ENCODE data around the gene GPC6.
"Not testable (repeated sequence)": the region's sequence is repeated elsewhere in the genome, so short reads cannot be mapped to it uniquely, and the experiment has no call there.

Gene GPC6

DNA sequence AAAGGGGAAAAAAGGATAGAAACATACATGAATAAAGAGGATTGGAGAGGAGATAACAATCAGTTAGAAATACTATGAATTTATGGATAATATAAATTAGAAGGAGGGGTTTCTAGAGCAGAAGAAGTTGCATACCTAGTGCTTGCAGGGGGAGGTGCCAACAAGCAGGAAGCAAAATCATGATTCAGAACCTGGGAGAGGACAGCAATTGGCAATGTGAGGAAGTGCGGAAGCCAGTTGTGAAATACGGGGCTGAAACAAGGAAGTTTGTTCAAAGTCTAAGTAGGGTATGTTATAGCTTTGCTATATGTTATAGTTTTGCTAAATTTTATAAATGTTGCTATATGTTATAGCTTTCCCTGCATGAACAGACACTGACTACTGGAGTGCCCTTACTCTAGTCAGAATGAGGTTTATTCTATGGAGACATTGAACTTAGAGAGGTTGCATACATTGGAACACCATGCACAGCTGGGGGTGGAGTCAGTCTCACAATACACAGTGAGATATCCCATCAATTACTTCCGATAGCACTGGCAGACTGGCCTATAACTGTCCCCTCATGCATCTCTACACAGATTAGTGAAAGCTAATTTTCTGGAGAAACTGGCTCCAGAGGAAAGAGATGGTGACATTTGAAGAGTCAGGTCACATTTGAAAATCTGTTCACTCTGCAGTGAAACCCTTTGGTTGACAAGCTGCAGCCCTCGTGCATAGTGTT is 92.1 kb downstream of the GPC6 start:
- DNase-seq (ENCODE audit: low read depth in 2 of 3, low spot score in 2 of 3): no peak

DNA sequence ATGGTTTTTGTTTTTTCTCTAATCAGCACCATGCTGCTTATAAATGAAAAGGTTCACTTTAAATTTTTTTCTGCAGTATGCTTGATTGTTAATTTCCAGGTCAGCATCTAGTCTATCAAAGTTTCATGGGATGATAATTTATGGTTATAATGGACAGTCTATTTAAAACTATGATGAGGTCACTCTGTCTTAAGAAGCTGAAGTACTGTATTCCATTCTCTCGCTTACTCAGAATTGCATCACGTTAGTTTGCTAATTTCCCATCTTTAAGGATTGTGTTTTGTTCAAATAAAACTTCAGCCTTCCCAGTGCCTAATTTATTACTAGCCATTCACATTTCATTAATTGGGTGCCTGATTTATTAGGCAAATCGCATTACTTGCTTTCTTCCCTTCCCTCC is 94.3 kb downstream of the GPC6 start:
- DNase-seq (ENCODE audit: low read depth in 2 of 3, low spot score in 2 of 3): no peak

DNA sequence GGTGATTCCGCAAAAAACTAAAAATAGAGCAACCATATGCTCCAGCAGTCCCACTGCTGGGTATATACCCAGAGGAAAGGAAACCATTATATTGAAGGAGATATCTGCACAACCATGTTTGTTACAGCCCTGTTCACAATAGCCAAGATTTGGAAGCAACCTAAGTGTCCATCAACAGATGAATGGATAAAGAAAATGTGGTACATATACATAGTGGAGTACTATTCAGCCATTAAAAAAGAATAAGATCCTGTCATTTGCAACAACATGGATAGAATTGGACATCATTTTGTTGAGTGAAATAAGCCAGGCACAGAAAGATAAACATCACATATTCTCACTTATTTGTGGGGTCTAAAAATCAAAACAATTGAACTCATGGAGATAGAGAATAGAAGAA is 97.3 kb downstream of the GPC6 start:
- not testable (repeated sequence) for DNase-seq (ENCODE audit: low read depth in 2 of 3, low spot score in 2 of 3)

DNA sequence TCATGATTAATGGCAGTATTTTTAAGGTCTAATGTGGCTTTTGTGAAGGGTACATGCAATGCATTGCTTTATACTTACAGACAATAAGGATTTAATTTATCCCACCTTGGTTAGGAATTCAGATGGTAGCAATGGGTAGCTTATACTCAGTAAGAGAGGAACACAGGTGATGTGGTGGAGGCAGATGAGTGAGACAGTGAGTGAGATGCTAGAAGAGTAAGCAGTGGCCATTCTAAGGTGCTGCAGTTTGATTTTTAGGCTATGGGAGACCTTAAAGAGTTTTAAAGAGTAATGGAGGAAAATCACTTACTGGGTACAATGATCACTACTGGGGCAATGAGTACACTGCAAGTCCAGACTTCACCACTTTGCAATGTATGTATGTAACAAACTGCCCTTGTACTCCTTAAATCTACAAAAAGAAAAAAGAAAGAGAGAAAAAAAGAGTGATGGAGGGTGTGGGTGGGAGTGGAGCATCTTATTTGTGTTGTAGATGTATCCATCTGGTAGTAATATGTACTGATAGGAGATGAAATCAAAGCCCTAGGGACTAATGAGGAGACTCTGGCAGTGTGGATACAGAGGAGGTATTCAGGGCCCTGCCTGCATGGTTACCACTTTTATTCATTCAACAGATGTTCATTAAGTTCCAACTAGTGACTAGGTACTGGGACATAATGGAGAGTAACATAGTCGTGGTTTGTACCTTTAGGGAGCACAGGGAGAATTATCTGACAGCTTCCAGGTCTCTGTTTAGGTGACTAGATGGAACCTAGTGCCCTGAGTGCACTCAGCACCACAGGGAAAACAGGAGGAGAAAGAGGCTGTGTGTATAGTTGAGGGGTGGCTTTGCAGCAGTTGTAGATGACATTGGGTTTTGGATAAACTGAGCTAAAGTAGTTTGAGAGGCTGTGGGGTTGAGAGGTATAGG is 99.0 kb downstream of the GPC6 start:
- no peak for DNase-seq (ENCODE audit: low read depth in 2 of 3, low spot score in 2 of 3)

DNA sequence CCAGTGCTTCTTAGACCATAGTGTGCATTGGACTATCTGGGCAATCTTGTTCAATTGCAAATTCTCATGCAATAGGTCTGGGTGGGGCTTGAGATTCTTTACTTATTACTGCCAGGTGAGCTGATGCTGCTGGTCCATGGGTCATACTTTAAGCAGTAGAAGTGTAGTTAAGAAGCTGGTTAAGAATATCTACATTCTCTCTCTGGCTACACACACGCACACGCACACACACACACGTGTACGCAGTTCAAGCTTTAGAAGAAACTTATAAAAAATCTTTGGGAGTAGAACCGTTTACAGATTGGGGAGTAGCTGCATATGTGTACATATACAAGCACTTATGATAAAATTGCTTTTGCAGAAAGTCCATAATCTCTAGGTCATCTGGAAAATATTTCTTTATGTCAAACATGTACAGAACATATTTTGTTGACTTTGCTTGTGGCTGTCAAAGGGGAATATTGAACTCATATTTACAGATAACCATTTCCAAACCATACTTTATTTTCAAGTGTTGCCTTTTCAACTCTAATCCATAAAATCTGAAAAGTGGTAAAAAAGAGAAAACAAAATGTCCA is 99.7 kb downstream of the GPC6 start:
- DNase-seq (ENCODE audit: low read depth in 2 of 3, low spot score in 2 of 3): no peak

DNA sequence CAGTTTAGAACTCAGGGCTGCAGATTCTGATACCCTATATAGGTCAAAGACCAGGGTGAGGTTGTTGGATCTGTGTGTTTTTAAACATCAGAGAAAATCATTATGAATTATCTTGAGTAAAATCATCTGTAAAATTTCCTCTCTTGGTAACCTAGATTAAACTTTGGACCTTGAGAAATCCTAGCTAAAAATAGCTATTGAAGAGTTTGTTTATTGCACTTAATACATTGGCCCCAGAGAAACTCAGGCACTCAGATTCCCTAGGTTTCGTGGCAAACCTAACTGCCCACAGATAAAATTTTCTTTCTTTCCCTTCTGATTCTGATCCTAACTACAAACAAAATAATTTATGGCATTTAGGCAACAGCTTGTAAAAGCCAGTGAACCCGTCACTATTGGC is 102.3 kb downstream of the GPC6 start:
- no peak for DNase-seq (ENCODE audit: low read depth in 2 of 3, low spot score in 2 of 3)

DNA sequence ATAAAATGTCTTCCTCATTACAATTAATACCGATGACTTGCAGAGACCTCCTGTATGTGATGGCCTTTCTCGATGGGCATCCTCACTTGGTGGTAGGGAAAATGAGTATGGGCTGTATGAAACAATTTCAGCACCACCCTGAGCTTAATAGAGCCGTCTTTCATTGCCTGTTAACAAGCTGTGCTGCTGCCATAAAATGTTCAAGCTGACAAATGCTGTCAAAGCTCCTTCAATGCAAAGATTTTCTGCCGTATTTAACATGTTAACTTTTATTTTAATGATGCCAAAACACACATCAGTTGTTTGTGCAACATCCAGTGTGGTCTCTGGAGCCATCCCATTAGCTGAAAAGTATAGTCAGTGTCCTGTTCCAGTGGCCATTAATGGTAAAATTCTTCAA is 110.1 kb downstream of the GPC6 start:
- no peak for DNase-seq (ENCODE audit: low read depth in 2 of 3, low spot score in 2 of 3)

DNA sequence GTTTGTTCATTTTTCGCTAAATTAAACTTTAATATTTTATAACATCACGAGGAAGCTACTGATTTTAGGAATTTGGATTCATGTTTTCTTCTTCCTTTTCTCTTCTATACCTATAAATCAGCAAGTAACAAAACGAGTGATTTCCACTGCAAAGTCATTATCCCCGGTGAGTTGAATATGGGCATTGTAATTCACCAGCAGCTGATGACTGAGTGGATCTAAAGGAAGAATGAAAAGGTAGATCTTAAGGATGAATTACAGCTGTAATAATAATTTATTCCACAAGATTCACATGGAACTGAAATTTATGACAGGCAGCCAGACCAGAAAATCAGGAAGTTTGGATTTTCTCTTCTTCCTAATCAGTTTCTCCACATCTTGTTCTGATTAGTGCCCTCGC is 111.4 kb downstream of the GPC6 start:
- no peak for DNase-seq (ENCODE audit: low read depth in 2 of 3, low spot score in 2 of 3)

DNA sequence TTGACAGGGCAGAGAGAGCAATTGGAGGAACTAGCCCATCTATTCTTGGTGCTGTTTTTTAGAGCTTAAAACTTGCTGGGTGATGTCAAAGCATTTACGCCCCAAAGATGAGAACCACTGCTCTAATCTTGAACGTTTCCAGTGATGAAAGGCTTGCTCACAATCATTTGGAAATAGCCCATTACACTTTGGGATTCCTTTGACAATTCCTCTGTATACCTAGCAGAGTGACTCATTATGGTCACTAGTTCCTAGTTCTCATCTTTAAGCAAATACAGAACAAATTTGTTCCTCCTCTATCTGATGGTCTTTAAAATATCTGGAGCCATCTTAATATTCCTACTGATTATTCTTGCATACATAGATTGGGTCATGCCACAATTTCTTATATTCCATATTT is 112.3 kb downstream of the GPC6 start:
- no peak for DNase-seq (ENCODE audit: low read depth in 2 of 3, low spot score in 2 of 3)

DNA sequence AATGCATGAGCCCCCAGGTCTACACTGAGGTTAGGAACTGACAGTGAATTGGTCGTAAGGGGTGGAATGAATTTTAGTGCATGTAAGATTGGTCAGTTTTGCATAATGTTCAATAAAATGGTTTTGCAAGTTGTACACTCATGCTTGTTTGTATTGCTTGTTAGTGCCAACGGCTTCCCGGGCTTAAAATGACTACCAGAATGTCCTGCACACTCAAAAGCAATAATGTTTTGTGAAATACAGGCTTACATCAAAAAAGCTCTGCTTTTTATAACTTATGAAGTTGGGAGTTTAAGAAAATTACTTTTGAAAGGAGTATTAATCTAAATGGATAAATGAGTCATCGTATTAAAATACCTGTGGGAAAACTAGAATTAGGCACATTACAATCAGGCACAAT is 112.9 kb downstream of the GPC6 start:
- DNase-seq (ENCODE audit: low read depth in 2 of 3, low spot score in 2 of 3): no peak

DNA sequence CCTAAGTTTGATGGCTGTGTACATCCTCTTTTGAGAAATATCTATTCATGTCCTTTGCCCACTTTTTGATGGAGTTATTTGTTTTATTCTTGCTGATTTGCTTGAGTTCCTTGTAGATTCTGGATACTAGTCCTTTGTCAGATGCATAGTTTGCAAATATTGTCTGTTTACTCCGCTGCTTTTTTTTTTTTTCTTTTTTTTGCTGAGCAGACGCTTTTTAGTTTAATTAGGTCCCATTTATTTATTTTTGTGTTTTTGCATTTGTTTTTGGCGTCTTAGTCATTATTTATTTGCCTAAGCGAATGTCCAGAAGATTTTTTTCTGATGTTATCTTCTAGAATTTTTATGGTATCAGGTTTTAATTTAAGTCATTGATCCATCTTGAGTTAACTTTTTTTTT is 114.9 kb downstream of the GPC6 start:
- no peak for DNase-seq (ENCODE audit: low read depth in 2 of 3, low spot score in 2 of 3)

DNA sequence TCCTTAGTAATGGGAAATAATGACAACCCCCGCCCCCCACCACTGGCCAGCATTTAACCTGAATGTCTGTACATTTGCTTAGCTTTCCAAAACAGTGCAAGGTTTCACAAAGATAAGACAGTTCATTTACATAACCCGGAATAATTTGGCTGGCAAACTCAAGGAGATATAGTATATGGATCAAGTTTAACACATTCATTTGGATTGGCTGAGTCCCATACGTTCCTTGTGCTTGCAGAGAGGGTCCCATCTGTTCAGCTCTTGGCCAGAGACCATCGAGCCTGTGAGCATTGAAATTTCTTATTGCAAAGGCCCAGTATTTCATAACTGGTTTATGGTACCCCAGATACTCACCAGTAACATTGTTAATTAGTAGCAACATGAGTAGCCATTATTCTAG is 116.5 kb downstream of the GPC6 start:
- no peak for DNase-seq (ENCODE audit: low read depth in 2 of 3, low spot score in 2 of 3)

DNA sequence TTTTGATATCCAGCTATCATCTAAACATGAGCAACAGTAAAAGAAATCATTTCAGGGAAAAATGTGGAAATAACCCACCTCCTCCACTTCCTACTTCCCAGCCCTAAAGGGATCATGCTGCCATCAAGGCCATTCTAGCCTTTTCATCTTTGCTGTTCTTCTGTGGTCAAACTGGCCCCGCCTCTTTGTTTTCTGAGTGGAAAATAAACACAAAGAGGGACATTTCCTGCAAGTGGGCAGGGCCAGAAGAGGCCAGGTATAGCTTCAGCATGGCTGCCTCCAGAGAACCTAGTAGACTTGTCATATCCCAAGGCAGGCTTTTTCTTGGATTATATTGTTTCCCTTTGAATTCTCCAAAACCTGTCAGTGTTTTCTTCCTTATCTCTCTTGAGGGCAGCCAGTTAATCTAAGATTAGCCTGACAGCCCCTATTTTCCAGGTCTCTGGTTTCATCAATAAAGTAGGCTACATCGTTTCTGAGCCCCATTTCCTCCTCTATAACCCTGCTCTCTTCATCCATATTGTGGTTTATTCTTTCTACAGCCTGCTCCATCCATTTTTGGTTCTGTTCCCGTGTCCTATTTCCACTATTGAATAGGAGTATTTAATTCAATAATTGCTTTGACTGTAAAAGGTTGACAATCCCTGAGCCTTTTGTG is 117.6 kb downstream of the GPC6 start:
- no peak for DNase-seq (ENCODE audit: low read depth in 2 of 3, low spot score in 2 of 3)

DNA sequence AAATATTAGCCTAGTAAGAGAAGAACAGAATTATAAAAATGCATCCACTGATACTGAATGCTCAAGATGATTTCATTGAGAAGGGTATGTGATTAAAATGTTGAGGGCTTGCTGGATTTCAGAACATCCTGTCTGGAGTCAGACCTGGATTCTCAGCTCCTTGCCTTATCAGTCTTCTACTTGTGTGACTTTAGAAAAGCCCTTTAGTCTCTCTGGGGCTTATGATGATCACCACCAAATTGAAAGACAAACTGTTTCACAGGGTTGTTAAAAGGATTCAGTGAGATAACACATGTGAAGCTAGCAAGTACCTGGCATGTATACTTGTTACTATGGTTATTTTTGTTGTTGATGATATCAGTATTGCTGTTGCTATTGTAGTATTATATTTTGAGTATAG is 118.4 kb downstream of the GPC6 start:
- no peak for DNase-seq (ENCODE audit: low read depth in 2 of 3, low spot score in 2 of 3)

DNA sequence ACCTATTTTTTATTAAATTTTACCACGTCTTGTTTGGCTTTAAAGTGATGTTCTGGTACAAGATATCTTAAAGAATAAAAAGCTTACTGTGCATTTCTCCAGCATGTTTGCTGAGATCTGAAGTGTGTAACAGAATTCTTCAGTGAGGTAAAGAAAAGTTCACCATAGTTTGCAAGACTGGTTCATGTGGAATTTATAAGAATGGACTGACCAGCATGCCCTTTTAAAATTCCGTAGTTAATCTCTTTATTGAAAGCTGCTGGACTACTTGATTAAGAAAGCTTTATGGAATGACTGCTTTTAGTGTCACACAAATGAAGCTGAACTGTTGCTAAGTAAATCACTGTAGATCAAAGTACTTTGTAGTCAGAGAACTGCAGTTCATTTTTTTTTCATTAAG is 119.2 kb downstream of the GPC6 start:
- DNase-seq (ENCODE audit: low read depth in 2 of 3, low spot score in 2 of 3): no peak

DNA sequence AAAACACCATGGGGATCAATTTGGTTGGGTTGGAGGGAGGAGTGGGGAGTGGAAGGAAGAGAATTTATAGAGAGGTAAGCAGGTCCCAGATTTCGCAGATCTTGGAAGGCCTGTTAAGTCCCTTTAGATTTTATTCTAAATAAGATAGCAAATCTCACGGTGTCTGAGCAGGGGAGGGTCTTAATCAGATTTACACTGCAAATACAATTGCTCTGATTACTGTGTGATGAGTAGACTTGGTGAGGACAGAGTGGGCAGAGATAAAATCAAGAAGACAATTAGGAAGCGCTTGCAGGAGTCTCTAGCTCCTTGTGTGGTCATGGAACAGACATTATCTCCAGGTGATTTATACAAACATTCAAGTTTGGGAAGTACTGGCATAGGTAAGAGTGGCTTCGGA is 126.0 kb downstream of the GPC6 start:
- DNase-seq (ENCODE audit: low read depth in 2 of 3, low spot score in 2 of 3): no peak

DNA sequence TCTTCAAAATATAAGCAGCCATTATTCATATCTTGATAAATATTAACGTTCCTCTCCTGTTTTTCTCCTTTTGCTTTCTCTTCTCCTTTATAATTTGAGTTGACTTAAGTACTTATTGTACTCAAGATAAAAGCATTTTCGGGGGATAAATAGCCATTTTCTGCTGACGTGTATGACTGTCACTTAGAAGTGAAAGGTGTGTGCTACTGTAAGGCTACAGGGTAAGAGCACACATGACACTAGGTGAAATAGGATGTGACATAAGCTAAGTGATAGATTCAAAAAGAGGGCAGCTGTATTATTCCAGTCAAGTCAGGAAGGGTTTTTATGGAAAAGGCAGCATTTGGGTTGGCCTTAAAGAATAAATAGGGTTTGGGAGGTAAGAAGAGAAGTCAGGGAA is 128.5 kb downstream of the GPC6 start:
- DNase-seq (ENCODE audit: low read depth in 2 of 3, low spot score in 2 of 3): no peak

DNA sequence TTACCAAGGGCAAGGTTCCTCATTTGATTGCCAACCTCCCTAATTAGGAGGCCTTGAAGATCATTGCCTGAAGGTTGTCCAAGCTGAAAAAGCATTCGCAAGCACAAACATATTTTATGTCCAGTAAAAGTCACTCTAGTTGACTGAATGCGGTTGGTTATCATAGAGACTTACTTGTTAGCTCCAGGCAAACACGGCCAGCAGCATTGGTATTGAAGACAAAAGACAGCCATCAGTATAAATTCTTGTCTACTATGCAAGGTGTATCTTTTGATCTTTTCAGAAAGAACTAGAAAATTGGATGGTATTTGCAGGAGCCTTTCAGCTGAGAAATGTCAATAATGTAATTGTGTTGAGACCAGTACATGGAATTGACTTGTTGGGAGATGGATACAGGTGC is 129.9 kb downstream of the GPC6 start:
- DNase-seq (ENCODE audit: low read depth in 2 of 3, low spot score in 2 of 3): no peak

DNA sequence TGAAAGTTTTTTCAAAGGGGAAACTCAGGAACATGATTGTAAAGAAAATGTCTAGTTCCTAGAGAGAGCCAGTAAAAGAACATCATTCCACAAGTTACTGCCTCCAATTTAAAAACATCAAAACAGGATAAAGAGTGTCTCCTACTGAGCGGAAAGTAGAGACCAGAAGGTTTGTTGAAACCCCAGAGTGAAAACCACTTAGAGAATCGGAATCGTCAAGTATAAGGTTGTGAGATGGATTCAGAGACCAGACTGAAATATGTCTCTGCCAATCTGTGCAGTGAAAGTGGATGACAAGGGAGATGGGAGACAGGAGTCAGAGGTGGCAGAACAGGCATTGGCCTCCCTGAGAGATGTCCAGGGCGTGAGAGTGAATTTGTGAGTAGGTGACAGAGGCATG is 133.4 kb downstream of the GPC6 start:
- no peak for DNase-seq (ENCODE audit: low read depth in 2 of 3, low spot score in 2 of 3)

DNA sequence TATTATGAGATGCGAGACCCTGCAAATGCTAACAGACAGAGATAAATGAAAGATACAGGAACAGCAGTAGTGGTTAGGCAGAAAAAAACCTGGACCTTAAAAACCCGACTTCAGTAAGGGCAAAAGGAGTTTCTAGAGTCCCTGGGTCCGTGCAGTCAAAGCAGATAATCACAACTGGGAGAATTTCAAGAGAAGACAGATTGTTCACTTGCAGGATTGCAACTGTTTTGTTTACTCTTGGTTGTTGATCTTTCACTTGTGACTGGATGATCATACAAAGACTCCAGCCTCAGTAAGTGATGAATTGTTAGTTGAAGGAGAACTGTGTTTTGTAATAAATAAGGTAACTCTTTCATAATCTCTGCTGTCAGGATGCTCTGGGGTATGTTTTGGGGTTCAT is 135.1 kb downstream of the GPC6 start:
- DNase-seq (ENCODE audit: low read depth in 2 of 3, low spot score in 2 of 3): no peak

DNA sequence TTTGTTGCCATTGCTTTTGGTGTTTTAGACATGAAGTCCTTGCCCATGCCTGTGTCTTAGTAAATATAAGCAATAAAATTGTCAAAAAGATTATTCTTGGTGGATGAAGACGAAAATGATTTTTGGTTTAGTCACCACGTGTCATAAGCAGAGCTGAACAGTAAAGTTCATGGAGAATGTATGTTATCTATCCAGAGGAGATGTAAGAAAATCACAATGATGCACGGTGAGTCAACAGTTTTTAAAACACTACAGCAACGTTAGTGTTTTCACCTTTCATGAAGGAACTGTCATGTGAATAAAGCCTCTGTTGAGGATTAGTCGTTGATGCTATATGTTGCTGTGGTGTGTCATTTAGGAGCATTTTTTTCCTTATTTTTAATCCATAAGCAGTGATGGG is 137.6 kb downstream of the GPC6 start:
- no peak for DNase-seq (ENCODE audit: low read depth in 2 of 3, low spot score in 2 of 3)

DNA sequence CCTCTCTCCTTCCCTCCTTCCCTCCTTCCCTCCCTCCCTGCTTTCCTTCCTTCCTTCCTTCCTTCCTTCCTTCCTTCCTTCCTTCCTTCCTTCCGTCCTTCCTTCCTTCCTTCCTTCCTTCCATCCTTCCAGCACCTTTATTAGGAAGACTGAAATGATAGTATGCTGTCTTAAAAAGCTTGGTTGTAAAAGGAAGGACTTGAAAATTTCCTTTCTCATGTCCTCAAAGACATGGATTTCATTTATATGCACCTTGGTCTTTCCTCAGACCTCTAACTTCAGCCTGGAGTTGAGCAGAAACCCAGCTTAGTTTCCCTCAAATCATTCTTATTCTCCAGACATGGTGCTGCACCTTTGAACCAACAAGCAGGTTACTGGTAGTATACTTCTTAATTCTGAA is 141.7 kb downstream of the GPC6 start:
- DNase-seq (ENCODE audit: low read depth in 2 of 3, low spot score in 2 of 3): no peak
